Skeletal muscle satellite cell (primary cell): ENCODE measurements around the gene KCNN3.
A peak's percentile ranks its signal among the peaks of the same experiment; 100 is the strongest.

ENCODE experiments used
- H3K27me3 ChIP-seq: 2 replicates; pipeline ENCODE4 v1.7.0; 2013; ENCODE audit warnings: low read length; ENCODE audit not compliant: control insufficient read depth, insufficient read depth
- H3K36me3 ChIP-seq: 2 replicates; pipeline ENCODE4 v1.7.0; 2013; ENCODE audit warnings: mild to moderate bottlenecking, control low read depth, low read length; ENCODE audit not compliant: insufficient read depth
- H3K4me1 ChIP-seq: 2 replicates; pipeline ENCODE4 v1.7.0; 2013; ENCODE audit warnings: low read length; ENCODE audit not compliant: control insufficient read depth, insufficient read depth
- H3K4me2 ChIP-seq: 2 replicates; pipeline ENCODE4 v1.7.0; 2013; ENCODE audit warnings: mild to moderate bottlenecking, low read length
- H3K4me3 ChIP-seq: 2 replicates; pipeline ENCODE4 v1.7.0; 2013; ENCODE audit warnings: low read length
- H3K9ac ChIP-seq: 2 replicates; pipeline ENCODE4 v1.7.0; 2013; ENCODE audit warnings: mild to moderate bottlenecking, low read depth, low read length, moderate library complexity
- H3K9me3 ChIP-seq: replicated peaks from 2 replicates; pipeline ENCODE4 v1.7.0; 2013; ENCODE audit warnings: mild to moderate bottlenecking, control low read depth, low read length

Gene KCNN3

GRCh38 chr1:154756793-154757548 lies 113.1 kb downstream of the KCNN3 start:
- Histone ChIP-seq H3K9ac (no peak overlapping the region), H3K4me3 (no peak overlapping the region), H3K4me1 (no peaks in the 10 kb centered on the region), H3K36me3 (no peaks in the 10 kb centered on the region), H3K9me3 (no peaks in the 10 kb centered on the region), H3K27me3 (peaks cover 28% of the 10 kb centered on the region), H3K4me2 (no peak overlapping the region)

DNA sequence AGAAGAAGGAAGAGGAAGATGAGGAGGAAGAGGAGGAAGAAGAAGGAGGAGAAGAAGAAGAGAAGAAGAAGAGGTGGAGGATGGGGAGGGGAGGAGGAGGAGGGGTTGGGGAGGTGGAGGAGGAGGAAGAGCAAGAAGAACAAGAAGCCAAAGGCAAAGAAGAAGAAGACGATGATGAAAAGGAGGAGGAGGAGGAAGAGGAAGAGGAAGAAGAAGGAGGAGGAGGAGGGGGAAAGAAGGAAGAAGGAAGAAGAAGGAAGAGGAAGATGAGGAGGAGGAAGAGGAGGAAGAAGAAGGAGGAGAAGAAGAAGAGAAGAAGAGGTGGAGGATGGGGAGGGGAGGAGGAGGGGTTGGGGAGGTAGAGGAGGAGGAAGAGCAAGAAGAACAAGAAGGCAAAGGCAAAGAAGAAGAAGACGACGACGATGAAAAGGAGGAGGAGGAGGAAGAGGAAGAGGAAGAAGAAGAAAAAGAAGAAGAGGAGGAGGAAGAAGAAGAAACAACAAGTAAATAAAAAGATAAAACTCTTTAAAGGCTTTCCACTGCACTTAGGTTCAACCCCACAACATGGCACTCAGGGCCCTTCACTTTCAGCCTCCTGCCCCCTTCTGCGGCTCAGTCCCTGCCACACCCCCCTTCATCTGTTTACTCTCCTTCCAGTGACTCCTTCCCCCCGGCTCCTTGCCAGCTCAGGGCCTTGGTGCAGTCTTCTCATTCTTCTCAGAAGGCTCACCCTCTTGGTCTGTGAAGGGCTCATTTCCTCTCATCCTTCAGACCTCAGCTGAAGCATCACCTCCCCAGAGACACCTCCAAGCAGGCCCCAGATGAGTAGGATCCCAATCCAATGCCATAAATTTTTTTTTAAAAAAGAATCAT lies 114.0 kb downstream of the KCNN3 start:
- Histone ChIP-seq H3K4me3 (no peak overlapping the region), H3K4me2 (no peak overlapping the region), H3K4me1 (no peaks in the 10 kb centered on the region), H3K9me3 (no peaks in the 10 kb centered on the region), H3K27me3 (peaks cover 36% of the 10 kb centered on the region), H3K9ac (no peak overlapping the region), H3K36me3 (no peaks in the 10 kb centered on the region)

- peaks cover 51% of the 10 kb centered on the region for H3K27me3 ChIP-seq
- no peaks in the 10 kb centered on the region for H3K9me3 ChIP-seq
- H3K4me2 ChIP-seq: no peak overlapping the region
- no peak overlapping the region for H3K4me3 ChIP-seq
- no peaks in the 10 kb centered on the region for H3K4me1 ChIP-seq
- H3K9ac ChIP-seq: no peak overlapping the region
- H3K36me3 ChIP-seq: no peaks in the 10 kb centered on the region
These were observed 116.7 kb downstream of the KCNN3 start for GRCh38 chr1:154753426-154753825.

DNA sequence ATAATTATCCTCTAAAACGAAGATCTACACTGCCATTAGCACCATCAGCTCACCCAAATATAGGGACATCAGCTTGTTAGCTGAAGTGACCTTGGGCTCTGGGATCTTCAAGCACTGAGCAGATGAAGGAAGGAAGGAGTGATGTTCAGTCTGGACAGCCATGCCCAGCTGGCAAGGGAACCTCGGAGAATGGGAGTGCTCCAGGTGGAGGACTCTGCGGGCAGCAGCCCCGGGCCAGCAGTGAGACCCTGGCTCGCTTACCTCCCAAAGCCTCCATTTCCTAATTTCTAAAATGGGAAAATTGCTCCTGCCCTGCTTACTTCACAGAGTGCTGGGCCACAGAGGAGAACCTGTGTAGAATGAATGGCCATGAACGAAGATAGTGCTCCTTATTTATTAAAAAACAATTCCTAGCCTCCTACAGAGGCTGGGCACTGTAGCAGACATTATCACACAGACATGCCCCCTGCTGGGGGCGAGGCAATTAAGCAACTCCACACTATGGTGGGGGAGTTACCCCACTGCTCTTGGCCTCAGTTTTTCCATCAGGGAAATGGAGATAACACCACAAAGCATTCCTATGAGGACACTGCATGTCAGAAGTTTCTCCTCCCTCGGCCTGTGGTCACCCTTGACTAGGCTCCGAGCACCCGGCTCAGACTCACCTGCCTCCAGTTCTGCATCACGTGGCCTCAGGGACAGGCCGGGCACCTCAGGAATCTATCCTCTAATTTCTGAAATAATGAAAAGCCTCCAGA lies 117.6 kb downstream of the KCNN3 start:
- Histone ChIP-seq H3K4me1 (peaks cover 8% of the 10 kb centered on the region), H3K36me3 (no peaks in the 10 kb centered on the region), H3K9me3 (no peaks in the 10 kb centered on the region), H3K4me2 (no peak overlapping the region), H3K27me3 (peaks cover 57% of the 10 kb centered on the region), H3K4me3 (no peak overlapping the region), H3K9ac (no peak overlapping the region)

DNA sequence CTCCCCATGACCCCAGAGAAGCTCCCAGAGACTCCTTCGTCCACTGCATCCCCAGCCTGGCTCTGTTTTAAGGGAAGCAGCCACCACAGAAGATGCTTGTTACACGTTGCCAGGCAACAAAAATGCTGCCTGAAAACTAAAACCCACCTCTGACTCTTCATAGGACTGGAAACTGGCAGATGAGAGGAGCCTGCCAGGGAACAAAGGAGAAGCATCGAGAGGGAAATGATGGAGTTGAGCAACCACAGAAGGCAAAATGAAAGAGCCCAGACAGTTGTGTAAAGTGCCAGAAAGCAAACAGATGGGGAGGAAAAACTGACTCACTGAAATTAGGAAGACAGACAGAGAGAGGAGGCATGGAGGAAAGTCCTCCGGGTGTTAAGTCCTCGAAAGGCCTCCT lies 118.4 kb downstream of the KCNN3 start:
- peaks cover 8% of the 10 kb centered on the region for H3K4me1 ChIP-seq
- H3K4me3 ChIP-seq: no peak overlapping the region
- H3K36me3 ChIP-seq: no peaks in the 10 kb centered on the region
- no peaks in the 10 kb centered on the region for H3K9me3 ChIP-seq
- H3K9ac ChIP-seq: no peak overlapping the region
- no peak overlapping the region for H3K4me2 ChIP-seq
- peaks cover 65% of the 10 kb centered on the region for H3K27me3 ChIP-seq

GRCh38 chr1:154750681-154751665 lies 119.1 kb downstream of the KCNN3 start:
- peaks cover 8% of the 10 kb centered on the region for H3K4me1 ChIP-seq
- H3K4me3 ChIP-seq: no peak overlapping the region
- no peaks in the 10 kb centered on the region for H3K36me3 ChIP-seq
- peaks cover 72% of the 10 kb centered on the region for H3K27me3 ChIP-seq
- no peak overlapping the region for H3K9ac ChIP-seq
- H3K4me2 ChIP-seq: no peak overlapping the region
- H3K9me3 ChIP-seq: no peaks in the 10 kb centered on the region

GRCh38 chr1:154749078-154749760 lies 120.9 kb downstream of the KCNN3 start:
- Histone ChIP-seq H3K4me3 (no peak overlapping the region), H3K4me1 (peaks cover 8% of the 10 kb centered on the region), H3K36me3 (no peaks in the 10 kb centered on the region), H3K9ac (no peak overlapping the region), H3K9me3 (no peaks in the 10 kb centered on the region), H3K27me3 (peaks cover 81% of the 10 kb centered on the region), H3K4me2 (no peak overlapping the region)

GRCh38 chr1:154748405-154748775 lies 121.7 kb downstream of the KCNN3 start:
- H3K4me1 ChIP-seq: peaks cover 8% of the 10 kb centered on the region
- H3K9ac ChIP-seq: no peak overlapping the region
- H3K4me2 ChIP-seq: peak overlapping the region; percentile 22
- no peaks in the 10 kb centered on the region for H3K36me3 ChIP-seq
- peaks cover 87% of the 10 kb centered on the region for H3K27me3 ChIP-seq
- no peaks in the 10 kb centered on the region for H3K9me3 ChIP-seq
- H3K4me3 ChIP-seq: no peak overlapping the region

GRCh38 chr1:154747740-154748404 lies 122.2 kb downstream of the KCNN3 start:
- H3K4me1 ChIP-seq: peaks cover 8% of the 10 kb centered on the region
- H3K36me3 ChIP-seq: no peaks in the 10 kb centered on the region
- H3K4me2 ChIP-seq: peak overlapping the region; percentile 22
- no peak overlapping the region for H3K4me3 ChIP-seq
- peaks cover 88% of the 10 kb centered on the region for H3K27me3 ChIP-seq
- no peak overlapping the region for H3K9ac ChIP-seq
- no peaks in the 10 kb centered on the region for H3K9me3 ChIP-seq

DNA sequence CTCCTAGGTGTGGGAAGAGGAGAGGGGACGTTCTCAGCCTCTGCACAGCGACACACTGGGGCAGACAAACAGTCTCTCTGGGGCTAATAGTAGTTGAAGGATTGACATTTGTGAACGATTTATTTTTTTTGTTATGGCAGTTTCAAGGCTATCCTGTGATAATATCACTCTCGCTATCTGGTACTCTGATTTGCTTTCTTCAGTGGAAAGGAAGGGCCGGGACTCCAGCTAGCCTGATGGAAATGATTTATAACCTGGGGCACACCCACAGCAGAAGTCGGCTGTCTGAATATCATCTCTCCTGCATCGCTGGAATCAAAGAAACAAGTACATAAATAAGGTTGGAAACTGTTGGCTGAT lies 122.7 kb downstream of the KCNN3 start:
- Histone ChIP-seq H3K27me3 (peaks cover 87% of the 10 kb centered on the region), H3K4me3 (no peak overlapping the region), H3K4me1 (peaks cover 11% of the 10 kb centered on the region), H3K9ac (no peak overlapping the region), H3K36me3 (no peaks in the 10 kb centered on the region), H3K9me3 (no peaks in the 10 kb centered on the region), H3K4me2 (no peak overlapping the region)
